Activated CD8-positive, alpha-beta memory T cell treated with anti-CD3 and anti-CD28 coated beads, Interleukin-2, amount 50 U/mL, for 1 hour (primary cell): ENCODE data around the gene SH3GLB2.
A peak's percentile ranks its signal among the peaks of the same experiment; 100 is the strongest.

Experiments used
- DNase-seq: peaks from one replicate; pipeline ENCODE4 v3.0.0-alpha.2; 2020; ENCODE audit errors: extremely low read depth

The SH3GLB2 gene

DNA sequence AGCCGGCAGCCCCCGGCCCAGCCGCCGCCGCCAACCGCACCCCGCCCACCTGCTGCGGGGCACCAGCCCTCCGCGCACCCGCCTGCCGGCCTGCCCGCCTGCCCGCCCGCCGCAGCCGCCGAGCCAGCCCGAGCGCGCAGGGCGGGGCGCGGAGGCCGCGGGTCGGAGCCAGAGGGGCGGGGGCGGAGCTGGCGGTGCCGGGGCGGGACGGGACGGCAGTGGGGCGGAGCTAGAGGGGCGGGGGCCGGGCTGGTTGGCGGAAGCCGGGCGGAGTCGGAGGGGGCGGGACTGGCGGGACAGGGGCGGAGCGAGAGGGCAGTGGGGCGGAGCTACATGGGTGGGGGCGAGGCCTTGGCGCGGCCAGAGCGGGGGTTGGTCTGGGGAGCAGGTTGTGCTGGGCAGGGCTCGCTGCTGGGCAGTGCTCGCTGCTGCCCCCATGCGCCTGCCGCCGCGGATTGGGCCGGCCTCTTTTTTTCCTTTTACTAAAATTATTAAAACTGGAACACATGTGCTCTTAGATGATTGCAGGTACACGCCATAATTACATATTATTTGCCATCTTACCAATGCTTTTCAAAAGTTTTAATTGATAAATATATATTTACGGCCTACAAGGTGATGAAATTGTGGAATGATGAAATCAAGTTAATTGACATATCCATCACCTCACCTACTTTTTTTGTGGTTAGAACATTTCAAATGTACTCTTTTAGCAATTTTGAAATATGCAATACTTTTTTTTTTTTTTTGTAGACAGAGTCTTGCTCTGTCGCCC lies at the start of gene SH3GLB2:
SH3GLB2 (minus strand) TSS at position 140 of the 775 bp plus-strand sequence. CDS start 177 bp downstream, outside the sequence.
- DNase-seq: peak; percentile 66

DNA sequence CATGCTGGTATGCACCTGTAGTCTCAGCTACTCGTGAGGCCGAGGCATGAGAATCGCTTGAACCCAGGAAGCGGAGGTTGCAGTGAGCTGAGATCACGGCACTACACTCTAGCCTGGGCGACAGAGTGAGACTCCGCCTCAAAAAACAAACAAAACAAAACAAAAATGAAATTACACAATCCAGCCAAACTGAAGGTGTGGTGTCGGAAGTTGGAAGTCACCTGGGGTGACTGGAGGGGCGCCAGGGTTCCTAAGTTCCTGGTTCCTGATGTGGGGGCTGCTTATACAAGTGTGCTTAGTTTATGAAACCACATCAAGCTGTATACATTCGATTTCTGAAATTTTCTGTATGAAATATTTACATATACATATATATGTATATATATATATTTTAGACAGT lies 49.1 kb upstream of the SH3GLB2 start:
- DNase-seq: no peak

DNA sequence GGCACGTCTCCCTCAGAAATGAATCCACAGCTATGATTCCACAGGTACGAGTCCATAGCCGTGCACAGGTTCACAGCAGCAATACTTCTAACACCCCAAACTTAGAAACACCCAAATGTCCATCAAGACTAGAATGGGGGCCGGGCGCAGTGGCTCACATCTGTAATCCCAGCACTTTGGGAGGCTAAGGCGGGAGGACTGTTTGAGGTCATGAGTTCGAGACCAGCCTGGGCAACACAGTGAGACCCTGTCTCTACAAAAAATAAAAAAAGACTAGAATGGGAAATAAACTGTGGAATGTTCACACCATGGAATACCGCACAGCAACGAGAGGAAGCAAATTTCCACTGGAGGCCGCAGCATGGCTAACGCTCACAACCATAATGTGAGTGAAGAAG lies 48.5 kb upstream of the SH3GLB2 start:
- no peak for DNase-seq

DNA sequence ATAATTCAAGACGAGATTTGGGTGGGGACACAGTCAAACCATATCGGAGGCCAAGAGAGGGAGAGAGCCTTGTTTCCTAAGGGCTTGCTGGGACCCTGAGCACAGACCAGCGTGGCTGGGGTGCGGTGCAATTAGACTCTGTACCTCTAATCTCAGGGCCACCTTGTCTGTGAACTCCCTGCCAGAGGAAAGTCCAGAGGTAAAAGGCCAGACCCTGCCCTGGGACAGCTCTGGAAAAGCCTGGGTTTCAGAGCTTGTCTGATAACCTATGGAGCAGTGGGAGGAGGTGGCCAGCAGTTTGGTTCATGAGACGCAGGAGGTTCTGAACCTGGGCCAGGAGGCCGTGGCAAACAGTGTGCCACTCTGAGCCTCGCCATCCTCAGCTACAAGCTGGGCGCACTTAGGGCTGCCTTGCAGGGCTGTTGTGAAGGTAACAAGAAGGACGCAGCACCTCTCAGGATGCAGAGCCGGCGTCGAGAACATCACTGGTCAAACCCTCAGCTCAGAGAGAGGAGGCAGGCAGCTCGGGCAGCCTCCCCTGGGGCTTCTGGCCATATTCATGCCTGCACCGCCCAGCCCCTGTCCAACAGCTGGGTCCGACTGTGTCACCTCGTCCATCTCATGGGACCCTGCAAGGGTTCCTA lies 48.0 kb upstream of the SH3GLB2 start:
- DNase-seq: no peak

DNA sequence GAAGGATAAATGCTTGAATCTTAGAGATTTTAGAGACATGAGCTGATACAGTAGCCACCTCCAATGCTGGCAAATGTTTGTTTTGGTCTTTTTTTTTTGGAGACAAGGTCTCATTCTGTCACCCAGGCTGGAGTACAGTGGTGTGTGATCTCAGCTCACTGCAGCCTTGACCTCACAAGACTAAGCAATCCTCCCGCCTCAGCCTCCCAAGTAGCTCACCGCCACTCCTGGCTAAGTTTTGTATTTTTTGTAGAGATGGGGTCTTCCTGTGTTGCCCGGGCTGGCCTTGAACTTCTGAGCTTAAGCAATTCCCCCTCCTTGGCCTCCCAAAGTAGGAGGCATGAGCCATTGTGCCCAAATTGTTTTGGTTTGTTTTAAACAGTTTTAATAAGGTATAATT lies 46.0 kb upstream of the SH3GLB2 start:
- no peak for DNase-seq

DNA sequence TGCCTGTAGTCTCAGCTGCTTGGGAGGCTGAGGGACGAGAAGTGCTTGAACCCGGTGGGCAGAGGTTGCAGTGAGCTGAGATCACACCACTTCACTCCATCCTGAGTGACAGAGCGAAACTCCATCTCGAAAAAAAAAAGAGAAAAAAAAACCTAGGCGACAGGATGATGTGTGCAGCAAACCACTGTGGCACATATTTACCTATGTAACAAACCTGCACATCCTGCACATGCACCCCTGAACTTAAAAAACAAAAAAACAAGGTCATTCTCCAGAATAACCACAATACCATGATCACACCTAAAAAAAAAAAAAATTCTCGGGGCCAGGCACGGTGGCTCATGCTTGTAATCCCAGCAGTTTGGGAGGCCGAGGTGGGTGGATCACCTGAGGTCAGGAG lies 45.3 kb upstream of the SH3GLB2 start:
- no peak for DNase-seq

DNA sequence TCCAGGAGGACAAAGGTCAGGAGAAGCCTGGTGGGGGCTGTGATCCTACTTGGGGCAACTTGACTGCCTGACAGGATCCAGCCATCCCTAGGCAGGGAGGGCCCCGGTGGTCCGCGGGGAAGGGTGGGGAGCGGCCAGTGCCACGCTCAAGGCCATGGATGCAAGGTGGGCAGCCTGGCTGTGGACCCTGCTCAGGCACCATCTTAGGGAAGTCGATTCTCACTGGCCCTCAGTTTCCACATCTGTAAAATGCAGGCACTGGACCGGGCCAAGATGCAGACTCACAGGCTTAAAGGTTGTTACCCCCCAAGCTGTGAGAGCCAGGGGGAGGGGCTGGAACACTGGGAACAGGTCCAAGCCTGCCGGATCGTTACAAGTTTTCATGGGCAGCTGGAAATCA lies 44.0 kb upstream of the SH3GLB2 start:
- DNase-seq: no peak

DNA sequence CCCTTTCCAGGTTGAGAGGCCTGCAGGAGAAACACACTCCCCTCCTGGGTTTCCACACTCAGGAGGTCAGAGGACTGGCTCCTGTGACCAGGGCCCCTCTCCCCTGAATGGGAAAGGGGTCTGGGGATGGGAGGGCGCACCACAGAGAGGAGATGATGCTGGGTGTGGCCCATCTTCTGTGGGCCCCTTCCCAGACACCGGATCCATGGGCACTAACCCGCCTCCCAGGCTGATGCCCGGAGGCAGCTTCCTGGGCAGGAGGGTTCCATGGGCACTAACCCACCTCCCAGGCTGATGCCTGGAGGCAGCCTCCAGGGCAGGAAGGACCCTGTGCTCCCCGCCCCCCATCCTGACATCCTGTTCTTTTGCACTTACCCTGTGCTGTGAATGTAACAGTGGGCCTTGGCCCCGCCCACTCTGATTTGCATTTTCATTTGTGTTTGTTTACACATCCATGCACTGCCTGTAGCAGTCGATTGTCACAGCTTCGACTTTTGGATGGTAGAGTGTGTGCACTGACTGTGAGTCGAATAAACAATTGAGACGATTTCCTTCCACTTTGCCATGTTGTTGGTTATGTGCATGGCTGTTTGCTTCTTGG lies 43.5 kb upstream of the SH3GLB2 start:
- DNase-seq: no peak

DNA sequence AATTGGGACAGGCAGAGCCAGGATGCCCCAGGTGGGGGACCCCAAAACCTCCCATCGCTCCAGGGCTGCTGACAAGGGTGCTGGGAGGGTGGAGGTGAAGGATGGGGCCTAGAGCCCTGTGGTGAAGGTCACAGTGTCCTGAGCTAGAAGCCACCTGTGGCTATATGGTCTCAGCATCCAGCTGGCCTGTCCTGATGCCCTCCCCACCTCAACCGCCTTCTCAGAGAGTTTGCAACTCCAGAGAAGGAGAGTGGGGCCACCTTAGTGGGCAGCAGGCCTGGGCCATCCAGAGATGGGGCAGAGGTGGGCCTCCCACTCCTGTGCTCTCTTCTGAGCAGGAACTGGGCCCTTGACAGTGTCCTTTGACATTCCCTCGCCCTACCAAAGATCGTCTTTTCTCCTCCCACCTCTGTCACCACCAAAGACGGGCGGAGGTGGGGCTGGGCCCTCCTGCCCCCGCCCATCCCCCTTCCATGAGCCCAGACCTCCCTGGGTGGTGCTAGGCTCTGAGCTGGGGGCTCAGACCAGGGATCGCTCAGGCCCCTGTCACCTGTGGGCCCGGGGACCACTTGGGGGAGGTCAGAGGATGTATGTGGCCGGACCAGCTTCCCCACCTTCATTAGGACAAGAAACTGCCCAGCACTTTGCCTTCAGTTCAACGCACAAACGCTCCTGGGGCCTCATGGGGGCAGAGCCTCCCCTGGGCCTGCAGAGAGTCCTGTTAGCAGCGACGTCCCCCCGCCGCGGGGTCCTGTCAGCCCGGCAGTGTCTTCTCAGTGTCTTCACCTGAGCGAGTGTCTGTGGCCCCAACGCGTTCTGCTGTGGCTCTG lies 42.8 kb upstream of the SH3GLB2 start:
- DNase-seq: no peak

DNA sequence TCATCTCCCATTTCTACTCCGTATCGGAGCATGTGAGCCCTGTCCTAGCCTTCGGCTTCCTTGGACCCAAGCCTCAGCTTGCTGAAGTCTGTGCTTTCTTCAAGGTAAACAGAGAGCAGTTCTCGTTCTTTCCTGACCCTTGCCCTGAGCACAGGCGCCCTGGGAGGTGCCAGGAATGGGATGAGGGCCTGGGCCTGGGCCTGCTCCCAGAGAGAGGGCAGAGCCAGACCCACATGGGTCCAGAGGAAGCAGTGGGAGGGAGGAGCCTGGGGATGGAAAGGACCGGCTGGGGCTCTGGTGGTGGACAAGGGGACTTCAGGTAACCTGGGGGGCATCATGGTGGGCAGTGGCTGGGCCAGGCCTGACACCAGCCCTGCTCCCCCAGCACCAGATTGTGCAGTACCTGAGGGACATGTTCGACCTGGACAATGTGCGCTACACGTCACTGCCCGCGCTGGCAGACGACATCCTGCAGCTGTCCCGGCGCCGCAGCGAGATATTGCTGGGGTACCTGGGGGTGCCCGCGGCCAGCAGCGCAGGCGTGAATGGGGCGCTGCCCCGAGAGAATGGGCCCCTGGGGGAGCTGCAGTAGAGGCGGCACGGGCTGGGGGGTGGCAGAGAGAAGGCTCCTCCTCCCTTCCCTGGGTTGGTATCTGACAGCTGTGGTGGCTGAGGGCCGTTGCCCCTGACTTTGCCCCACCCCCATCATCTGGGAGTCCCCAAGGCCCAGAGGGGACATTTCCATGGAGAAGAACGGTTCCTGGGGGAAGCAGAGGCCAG lies 41.9 kb upstream of the SH3GLB2 start:
- no peak for DNase-seq

DNA sequence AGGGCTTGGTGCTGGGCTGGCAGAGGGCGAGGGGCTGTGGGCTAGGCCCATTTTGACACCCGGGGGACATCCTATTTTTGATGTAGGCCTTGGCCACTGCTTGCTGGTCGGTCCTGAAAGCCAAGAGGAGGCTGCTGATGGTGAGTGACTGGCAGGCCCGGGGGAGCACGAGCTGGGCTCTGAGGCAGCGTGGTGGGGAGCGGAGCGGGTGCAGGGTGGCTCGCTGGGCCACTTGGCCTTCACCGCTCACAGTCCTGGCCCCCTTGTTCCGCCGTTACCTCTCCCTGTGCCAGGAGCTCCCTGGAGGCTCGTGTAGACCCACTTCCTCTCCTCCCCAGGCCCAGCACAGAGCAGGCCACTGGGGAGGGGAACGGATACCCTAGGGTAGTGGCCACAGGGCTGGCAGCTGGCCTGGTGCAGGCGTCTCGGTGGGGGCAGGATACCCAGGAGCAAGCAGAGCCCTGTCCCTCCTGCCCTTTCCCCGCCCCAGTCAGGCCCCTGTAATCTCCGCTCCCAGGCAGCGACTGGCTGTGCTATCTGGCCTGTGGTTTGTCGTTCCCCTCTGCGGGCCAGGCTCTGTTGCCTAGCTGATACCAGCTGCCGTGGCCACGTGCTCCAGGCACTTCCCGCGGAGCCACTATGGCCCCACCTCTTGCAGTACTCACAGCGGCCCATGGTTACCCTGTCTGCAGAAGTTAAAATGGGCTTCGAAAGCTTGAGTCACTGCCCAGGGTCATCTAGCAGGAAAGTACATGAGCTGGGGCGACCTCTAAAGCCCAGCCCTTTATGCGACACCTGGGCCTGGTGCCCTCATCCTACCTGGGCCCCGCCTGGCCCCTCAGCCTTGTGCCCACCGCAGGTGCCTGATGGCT lies 41.1 kb upstream of the SH3GLB2 start:
- peak; percentile 20 for DNase-seq

DNA sequence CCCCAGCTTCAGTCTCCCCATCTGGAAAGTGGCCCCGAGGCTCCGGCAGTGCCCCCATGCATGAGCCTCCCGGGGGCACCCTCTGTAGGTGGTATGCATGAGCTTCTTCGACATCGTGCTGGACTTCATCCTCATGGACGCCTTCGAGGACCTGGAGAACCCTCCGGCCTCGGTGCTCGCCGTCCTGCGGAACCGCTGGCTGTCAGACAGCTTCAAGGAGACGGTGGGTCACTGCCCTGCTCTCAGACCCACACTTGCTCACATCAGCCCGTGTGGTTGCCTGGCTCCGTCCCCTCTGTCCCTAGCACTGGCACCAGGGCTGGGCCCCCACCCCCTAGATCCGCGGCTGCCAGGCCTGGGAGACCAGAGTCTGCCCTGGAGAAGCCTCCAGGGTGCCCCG lies 40.0 kb upstream of the SH3GLB2 start:
- no peak for DNase-seq

DNA sequence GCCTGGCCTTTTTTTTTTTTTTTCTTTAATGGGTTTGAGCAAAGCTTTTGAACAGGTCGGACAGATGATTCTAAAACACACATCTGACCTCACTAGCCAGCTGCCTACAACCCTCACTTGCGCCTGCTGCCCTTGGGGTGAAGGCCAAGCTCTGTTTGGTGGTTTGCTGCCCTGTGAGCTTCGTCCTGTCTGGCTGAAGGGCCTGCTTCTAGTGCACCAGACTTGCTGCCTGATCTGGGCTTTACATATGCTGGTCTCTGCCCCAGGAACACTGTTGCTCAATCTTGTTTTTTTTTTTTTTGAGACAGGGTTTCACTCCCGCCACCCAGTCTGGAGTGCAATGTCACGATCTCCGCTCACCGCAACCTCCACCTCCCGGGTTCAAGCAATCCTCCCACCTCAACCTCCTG lies 36.4 kb upstream of the SH3GLB2 start:
- DNase-seq: no peak

DNA sequence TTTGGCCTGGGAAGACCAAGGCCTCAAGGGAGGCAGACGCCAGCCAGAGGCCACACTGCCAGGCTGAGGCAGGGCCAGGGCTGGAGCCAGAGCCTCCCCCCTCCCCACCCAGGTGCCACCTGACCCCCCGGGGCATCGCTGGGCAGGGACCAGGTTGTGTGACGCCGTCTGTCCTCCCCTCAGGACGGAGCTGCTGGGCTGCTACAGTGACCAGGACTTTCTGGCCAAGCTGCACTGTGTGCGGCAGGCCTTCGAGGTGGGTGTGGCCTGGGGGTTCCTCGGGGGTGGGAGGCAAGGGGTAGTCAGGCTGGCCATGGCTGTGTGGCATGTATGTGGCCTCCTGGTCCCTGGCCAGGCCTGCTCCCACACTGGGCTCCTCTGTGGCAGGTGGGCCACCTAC lies 34.9 kb upstream of the SH3GLB2 start:
- DNase-seq: no peak

DNA sequence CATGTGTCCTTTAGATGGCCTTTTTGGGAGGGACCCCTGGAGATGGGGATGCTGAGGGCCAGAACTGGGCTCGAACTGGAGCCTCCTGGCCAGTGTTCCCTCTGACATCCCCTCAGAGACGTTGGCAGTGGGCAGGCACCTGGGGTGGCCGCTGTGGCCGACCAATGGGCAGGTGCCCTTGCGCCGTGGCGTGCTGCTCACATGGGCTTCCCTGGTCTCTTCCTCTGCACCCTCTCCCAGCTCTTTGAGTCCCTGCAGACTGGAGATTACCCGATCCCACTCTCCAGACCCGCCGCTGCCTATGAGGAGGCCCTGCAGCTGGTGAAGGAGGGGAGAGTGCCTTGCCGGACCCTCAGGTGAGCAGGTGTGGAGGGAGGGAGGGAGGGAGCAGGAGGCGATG lies 32.9 kb upstream of the SH3GLB2 start:
- no peak for DNase-seq

DNA sequence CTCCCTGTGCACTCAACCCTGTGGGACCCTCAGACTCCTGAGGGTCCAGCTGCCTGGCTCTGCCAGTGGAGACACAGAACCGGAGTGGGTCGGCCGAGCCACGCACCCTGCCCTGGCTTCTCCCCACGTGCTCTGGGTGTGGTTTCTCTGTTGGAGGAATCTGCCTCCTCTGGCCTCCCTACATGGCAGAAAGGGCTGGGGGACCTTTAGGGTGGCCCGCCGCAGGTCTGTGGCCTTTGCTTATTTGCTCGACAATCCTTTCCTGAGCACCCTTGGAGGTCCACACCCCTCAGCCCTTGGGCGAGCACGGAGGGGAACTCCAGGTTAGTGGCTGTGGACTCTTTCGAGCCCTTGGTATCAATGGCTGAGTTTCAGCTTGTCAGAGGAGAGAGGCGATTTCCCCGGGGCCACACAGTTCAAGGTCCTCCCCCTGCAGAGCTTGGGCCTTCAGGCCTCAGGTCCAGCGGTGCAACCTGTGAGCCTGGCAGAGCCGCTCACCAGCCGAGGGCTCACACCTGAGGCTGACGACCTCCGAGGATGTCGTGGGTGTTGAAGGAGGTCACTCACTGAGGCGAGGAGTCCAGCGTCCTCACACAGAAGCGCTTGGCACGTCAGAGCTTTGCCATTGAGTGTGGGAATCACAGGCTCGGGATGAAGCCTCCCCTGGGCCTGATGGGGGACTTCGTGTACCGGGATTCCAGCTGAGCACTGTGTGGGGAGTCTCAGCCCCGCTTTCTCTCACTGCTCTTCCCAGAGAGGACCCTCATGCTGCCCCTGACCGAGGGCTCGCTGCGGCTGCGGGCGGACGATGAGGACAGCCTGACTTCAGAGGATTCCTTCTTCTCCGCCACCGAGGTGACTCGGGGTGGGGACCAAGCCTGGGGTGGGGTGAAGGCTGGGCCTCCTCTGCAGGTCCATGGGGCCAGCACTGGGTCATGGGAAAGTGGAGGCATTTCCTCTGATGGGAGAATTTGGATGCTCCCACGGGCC lies 32.0 kb upstream of the SH3GLB2 start:
- DNase-seq: no peak

DNA sequence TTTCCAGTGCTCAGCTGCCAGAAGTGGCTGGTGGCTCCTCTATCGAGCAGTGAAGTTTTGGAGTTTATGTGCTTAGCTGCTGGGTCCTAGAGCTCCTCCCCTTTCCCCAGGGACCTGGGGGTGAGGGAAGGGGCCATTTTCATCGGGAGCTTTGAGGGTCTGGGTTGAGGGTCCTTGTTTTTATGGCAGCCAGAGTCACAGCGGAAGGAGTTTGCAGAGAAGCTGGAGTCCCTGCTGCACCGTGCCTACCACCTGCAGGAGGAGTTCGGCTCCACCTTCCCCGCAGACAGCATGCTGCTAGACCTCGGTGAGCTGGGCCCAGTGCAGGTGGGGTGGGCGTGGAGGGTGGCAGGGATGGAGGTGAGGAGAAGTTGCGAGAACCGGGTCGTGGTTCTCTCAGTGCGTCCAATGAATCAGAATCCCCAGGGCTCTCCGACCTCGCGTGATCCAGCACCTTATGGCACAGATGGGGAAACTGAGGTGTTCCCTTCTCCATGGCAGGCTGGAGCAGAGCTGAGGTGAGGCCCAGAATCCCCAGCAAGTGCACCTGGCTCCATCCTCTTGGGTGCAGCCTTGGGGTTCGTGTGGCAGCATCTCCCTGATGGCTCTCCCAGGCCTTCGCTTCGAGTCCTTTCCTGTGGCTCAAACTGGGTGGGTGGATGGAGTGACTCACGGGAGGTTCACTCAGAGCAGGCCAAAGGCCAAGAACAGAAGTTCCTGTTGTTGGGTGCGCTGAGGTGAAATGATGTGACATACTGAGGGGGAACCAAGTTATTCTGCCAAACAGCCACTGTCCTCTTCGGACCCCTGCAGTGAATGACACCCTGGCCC lies 31.0 kb upstream of the SH3GLB2 start:
- DNase-seq: no peak

DNA sequence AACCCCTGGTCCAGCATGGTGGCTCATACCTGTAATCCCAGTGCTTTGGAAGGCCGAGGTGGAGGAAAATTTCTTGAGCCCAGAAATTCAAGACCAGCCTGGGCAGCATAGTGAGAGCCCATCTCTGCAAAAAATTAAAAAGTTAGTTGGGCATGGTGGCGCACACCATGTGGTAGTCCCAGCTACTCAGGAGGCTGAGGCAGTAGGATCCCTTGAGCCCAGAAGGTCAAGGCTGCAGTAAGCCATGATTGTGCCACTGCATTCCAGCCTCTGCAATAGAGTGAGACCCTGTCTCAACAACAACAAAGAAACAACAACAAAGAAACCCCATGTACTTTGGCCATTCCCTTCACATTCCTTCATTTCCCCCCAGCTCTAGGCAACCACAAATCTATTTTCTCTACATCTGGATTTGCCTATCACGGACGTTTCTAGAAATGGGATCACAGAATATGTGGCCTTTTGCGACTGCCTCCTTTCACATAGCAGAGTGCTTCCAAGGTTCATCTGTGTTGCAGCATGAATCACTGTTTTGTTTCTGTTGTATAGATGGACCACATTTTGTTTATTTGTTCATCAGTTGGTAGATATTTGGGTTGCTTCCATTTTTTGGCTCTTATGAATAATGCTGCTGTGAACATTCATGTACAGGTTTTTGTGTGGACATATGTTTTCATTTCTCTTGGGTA lies 26.2 kb upstream of the SH3GLB2 start:
- no peak for DNase-seq
